Gastrocnemius medialis (tissue), 4 donors: ENCODE results near the gene MINK1.

Source experiments
- CTCF ChIP-seq, 5 experiments: fragments of 450-650 bp in 3 of 5; fragments of 200-600 bp in 2 of 5; sonication (generic) in 2 of 5; IDR thresholded peaks in 4 of 5; conservative IDR thresholded peaks in 1 of 5; 1 replicate in 4 of 5; 2 replicates in 1 of 5; pipeline ENCODE4 v1.5.1; 2016 to 2019; ENCODE audit warnings: antibody characterized with exemption in 5 of 5, mild to moderate bottlenecking in 3 of 5, moderate library complexity in 3 of 5
- POLR2A ChIP-seq, 2 donors: fragments of 450-650 bp; IDR thresholded peaks; one replicate each; pipeline ENCODE4 v1.6.1; 2017; ENCODE audit warnings: antibody characterized with exemption in 2 of 2, mild to moderate bottlenecking in 2 of 2, moderate library complexity in 2 of 2

DNA sequence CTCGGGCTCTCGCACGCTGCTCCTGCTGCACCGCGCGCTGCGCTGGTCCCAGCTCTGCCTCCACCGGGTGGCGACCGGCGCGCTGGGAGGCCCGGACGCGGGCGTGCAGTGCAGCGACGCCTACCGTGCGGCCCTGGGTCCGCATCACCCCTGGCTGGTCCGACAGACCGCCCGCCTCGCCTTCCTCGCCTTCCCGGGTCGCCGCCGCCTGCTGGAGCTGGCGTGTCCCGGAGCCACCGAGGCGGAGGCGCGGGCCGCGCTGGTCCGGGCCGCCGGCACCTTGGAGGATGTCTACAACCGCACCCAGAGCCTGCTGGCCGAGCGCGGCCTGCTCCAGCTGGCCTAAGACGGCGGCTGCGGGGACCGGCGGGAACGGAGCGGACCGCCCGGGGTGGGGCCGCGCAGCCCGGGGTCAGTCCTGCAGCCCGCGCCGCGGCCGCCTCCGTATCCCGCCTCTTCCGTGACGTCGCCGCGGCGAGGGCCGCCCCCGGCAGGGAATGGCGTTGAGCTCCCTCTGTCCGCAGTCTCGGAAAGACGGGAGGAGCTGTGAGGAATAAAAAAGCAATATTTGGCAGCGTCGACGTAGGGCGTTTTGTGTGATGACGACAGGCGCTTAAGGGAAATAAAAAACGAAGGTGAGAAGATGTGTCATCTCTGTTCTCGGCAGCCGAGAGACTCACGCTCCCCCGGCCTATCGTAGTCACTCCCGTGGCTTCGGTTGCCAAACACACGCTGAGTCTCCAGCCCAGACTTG is 43.0 kb upstream of the MINK1 start:
- TF ChIP-seq CTCF (IDR thresholded peaks at IDR 0.05 in 4 of 5, conservative IDR thresholded peaks at IDR 0.05 in 1 of 5), result peak; percentile 68 to 93 (median 90)
- TF ChIP-seq POLR2A (IDR thresholded peaks at IDR 0.05), result peak; percentile 83 to 88
